ENCODE data around the gene FUT6. TPM values are rescaled to one million over a fixed set of nuclear protein-coding genes. Genes with fewer than 3 reads are reported as not detected.

The FUT6 gene
- total and polyA plus RNA-seq, 11 donors, result not detected

DNA sequence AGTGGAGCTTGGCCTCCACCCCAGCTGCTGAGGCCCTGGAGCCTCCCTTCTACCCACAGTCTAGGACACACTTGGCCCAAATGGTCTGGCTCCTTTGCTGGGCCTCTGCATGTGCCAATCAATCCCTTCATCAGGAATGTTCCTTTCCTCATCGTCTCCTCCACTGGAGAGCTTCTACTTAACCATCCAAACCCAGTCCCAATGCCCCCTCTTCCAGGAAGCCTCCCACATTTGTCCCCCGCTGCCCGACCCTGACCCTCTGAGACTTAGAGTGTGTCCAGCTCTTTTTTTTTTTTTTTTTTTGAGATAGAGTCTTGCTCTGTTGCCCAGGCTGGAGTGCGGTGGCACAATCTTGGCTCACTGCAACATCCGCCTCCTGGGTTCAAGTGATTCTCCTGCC lies 51.1 kb downstream of the FUT6 start:
- no peak overlapping the region for H3K4me3 ChIP-seq
- no peak overlapping the region for H3K27ac ChIP-seq
- H3K36me3 ChIP-seq, result peaks cover 2 to 65% (median 61%) of the 10 kb centered on the region in 9 donors
- H3K27me3 ChIP-seq, result no peaks in the 10 kb centered on the region
- no peaks in the 10 kb centered on the region for H3K9me3 ChIP-seq
- intact Hi-C loops (cut with DNase I), result no loop called here
- no peak for TF ChIP-seq POLR2A (IDR thresholded peaks at IDR 0.05)
- TF ChIP-seq, protein P1, sequence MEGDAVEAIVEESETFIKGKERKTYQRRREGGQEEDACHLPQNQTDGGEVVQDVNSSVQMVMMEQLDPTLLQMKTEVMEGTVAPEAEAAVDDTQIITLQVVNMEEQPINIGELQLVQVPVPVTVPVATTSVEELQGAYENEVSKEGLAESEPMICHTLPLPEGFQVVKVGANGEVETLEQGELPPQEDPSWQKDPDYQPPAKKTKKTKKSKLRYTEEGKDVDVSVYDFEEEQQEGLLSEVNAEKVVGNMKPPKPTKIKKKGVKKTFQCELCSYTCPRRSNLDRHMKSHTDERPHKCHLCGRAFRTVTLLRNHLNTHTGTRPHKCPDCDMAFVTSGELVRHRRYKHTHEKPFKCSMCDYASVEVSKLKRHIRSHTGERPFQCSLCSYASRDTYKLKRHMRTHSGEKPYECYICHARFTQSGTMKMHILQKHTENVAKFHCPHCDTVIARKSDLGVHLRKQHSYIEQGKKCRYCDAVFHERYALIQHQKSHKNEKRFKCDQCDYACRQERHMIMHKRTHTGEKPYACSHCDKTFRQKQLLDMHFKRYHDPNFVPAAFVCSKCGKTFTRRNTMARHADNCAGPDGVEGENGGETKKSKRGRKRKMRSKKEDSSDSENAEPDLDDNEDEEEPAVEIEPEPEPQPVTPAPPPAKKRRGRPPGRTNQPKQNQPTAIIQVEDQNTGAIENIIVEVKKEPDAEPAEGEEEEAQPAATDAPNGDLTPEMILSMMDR (IDR thresholded peaks at IDR 0.05), result no peak
- no peak for ATAC-seq
- peaks cover 0 to 11% (median 6%) of the 10 kb centered on the region in 12 donors for H3K4me1 ChIP-seq
- 88 to 96% (median 93%) methylated on average over 5 of the region's 5 CpGs for WGBS, 4 donors
- no peak for DNase-seq

DNA sequence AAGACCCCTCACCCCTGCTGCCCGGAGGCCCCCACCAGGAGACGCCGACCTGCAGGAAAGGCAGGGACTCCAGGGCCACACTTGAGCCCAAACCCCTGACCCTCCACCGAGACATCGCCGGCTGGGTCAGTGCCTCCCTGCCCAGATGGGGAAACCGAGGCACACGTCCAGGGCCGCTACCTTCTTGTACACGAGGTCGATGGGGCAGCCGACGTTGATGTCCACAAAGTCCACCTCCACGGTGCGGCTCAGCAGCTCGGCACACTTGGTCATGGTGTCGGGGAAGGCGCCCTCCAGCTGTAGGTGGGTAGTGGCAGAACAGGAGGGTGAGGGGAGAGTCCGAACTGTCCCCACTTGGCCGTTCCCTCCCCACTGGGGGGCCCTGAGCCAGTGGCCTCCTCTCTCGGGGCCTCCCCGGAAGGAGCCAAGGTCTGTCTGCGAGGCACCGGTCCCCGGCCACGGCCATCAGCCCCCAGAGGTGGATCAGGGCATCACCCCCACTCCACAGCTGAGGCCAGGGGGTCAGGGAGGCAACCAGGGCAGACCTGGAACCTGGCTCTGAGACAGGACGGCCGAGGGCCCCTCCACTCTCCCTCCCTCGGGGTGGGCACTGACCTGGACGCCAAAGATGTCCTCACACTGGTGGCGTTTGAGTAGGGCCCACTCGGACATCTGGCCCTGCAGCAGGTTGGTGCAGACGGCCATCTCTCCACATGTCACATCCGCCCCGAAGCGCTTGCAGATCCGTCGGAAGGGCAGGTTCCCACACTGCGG lies 51.9 kb downstream of the FUT6 start:
- intact Hi-C loops (cut with DNase I), result no loop called here
- Histone ChIP-seq H3K4me1 (peaks cover 0 to 11% (median 6%) of the 10 kb centered on the region in 12 donors), H3K27me3 (no peaks in the 10 kb centered on the region), H3K36me3 (peaks cover 2 to 69% (median 61%) of the 10 kb centered on the region in 9 donors), H3K27ac (no peak overlapping the region), H3K9me3 (no peaks in the 10 kb centered on the region), H3K4me3 (no peak overlapping the region)
- ATAC-seq (no peak), DNase-seq (no peak)
- TF ChIP-seq, protein P1 (IDR thresholded peaks at IDR 0.05), result no peak
- WGBS, 4 donors, result 91 to 95% (median 92%) methylated on average over 23 to 39 of the region's 39 CpGs

DNA sequence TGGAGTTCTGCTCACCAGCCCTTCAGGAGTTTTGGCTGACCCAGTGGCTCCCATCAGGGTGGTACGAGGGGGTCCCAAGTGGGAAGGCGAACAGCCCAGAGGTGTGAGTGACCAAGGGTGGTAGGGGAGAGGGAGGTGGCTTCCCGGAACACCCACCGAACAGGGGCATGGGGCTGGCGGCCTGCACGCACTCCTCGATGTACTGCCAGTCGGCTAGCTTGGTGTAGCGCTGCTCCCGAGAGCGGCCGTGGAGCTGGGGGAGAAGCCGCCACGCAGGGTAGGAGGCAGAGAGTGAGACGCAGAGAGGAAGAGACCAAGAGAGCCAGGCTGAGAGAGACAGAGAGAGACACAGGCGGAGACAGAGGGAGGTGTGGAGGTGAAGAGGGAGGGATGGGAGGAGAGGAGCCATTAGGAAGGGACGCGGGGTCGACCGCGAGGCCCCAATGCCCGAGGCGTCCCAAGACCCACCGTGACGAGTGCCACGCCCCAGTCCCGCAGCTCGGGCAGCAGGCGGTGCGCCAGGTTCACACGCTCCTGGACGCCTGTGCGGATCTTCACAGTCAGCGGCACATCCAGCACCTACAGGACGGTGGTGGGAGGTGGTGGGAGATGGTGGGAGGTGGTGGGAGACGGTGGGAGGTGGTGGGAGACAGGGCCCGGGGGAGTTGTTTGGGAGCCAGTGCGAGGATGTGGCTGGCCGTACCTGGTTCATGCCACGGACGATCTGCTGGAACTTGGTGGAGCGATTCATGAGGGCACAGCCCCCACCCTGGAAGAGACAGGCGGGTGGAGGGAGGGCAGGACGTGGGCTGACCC lies 52.7 kb downstream of the FUT6 start:
- no peak overlapping the region for H3K27ac ChIP-seq
- H3K9me3 ChIP-seq, result no peaks in the 10 kb centered on the region
- peaks cover 0 to 11% (median 6%) of the 10 kb centered on the region in 12 donors for H3K4me1 ChIP-seq
- no peak for TF ChIP-seq POLR2A (IDR thresholded peaks at IDR 0.05)
- TF ChIP-seq, protein P1 (IDR thresholded peaks at IDR 0.05), result no peak
- no peaks in the 10 kb centered on the region for H3K27me3 ChIP-seq
- 89 to 92% (median 91%) methylated on average over 44 of the region's 44 CpGs for WGBS, 4 donors
- DNase-seq (no peak), ATAC-seq (no peak)
- intact Hi-C loops (cut with DNase I), result no loop called here
- no peak overlapping the region for H3K4me3 ChIP-seq
- peaks cover 2 to 69% (median 61%) of the 10 kb centered on the region in 9 donors for H3K36me3 ChIP-seq

DNA sequence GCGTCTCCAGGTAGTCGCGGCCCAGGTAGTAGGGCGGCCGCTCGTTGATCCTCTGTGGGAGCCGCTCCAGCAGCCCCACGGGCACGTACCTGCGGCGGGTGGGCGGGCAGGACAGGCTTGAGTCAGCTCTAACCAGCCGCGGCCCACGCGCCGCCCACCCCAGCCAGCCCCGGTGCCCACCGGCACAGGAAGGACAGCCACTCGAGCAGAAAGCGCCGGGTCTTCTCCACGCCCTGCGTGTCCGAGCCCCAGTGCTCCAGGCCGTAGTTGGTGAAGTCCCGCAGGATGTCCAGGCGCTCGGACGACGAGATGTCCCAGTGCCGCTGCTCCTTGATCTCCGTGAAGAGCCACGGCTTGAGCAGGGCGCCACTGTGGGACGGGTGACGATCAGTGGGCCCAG lies 54.1 kb downstream of the FUT6 start:
- no peak for DNase-seq
- H3K27ac ChIP-seq, result no peak overlapping the region
- peaks cover 0 to 8% (median 6%) of the 10 kb centered on the region in 12 donors for H3K4me1 ChIP-seq
- no peaks in the 10 kb centered on the region for H3K9me3 ChIP-seq
- intact Hi-C loops (cut with DNase I), result no loop called here
- H3K27me3 ChIP-seq, result no peaks in the 10 kb centered on the region
- TF ChIP-seq POLR2A (IDR thresholded peaks at IDR 0.05), result no peak
- TF ChIP-seq, protein P1 (IDR thresholded peaks at IDR 0.05), result no peak
- H3K36me3 ChIP-seq, result peaks cover 2 to 69% (median 61%) of the 10 kb centered on the region in 9 donors
- 94 to 98% (median 96%) methylated on average over 10 to 37 of the region's 37 CpGs for WGBS, 4 donors
- ATAC-seq, result no peak
- H3K4me3 ChIP-seq, result no peak overlapping the region
